Stimulated activated CD4-positive, alpha-beta T cell treated with anti-CD3 and anti-CD28 coated beads, Interleukin-15, amount 100 ng/mL, for 24 hours (primary cell): ENCODE data around the gene ATL1.
"Not testable (repeated sequence)": the region's sequence is repeated elsewhere in the genome, so short reads cannot be mapped to it uniquely, and the experiment has no call there.

Experiments used
- DNase-seq: peaks from one replicate; pipeline ENCODE4 v3.0.0-alpha.2; 2020

Gene ATL1

GRCh38 chr14:50664579-50664978, 104.6 kb downstream of the ATL1 start:
- DNase-seq = not testable (repeated sequence)

GRCh38 chr14:50665300-50665699, 105.4 kb downstream of the ATL1 start:
- not testable (repeated sequence) for DNase-seq

DNA sequence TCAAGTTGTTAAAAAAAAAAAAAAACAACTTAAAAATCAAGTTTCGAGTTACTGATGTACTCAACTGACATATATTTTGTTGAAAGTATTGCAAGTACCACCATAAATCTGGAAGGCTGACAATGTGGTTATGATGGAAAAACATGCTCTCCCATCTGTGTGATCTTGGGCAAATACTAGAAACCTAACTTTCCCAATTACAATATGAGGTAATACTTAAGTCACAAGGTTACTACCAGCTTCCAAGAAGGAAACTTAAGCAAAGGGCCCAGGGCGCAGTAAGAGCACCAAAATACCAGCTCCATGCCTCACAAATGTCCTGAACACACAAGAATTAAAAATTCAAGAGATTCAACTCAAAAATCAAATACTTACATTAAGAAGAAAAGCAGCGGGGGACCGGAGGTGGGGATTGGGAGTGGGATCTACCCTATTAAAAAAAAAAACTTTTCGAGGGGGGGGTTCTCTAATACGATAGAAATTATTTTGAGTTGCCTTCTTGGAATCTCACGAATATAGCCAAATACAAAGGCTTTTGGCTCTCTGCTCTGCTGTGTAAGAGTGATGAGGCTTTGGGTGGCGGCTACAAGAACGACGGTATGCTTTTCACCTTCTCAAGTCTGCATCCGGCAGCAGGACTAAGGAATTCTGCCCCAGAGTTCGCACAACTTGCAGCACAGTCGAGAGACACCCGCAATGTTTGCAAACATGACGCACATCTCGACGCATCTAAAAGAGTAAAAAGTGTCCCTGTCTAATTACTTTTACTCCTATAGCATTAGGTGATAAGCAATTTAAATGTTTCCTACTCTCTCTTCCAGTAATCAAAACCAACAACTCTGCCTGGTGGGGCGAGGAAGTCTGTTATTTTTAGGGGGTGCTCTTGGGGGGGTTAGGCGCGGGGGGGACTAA, 107.1 kb downstream of the ATL1 start:
- peak; percentile 31 for DNase-seq

- DNase-seq = no peak
Measured at GRCh38 chr14:50667684-50667995, 107.7 kb downstream of the ATL1 start.

DNA sequence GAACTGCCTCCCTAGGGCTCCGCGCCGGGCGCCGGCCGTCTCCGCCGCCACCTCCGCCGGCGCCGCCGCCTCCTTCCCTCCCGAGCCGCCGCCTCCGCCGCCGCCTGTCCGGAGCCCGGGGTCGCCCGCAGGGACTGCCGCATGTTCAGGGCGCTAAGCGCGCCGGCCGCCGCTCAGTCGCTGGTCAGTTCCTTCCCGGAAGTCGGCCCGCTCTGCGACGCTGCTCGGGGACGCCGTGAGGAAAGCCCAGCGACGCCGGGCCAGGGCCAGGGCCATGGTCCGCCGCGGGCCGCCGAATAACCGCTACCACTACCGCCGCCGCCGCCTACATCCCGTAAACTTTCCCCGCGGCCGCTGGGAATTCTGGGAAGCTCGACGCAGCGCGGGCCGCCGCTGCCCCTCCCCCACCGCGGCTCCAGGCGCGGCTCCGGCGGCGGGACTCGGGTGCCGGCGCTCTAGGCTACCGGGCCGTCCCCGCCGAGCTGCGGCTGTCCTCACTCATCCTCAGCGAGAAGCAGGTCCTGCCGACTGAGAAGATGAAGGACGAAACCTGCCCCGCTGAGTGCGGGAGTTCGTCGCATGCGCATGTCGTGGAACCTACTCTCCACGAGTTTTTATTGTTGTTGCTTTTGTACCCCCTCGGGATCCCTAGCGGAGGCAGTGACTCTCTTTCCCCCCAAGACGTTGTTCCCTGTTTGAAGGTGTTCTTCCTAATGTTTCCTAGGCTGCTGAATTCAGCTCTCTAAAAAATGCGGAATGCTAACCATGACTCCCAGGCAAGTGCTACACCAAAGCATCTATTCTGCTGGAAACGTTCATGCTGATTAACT, 108.3 kb downstream of the ATL1 start, which contains the start of gene SAV1:
Gene SAV1 (minus strand): TSS at position 311 of the 830 bp plus-strand sequence. CDS start 339 bp downstream, outside the sequence.
- DNase-seq = peak; percentile 64

GRCh38 chr14:50668826-50669143, 108.8 kb downstream of the ATL1 start:
- DNase-seq = no peak

DNA sequence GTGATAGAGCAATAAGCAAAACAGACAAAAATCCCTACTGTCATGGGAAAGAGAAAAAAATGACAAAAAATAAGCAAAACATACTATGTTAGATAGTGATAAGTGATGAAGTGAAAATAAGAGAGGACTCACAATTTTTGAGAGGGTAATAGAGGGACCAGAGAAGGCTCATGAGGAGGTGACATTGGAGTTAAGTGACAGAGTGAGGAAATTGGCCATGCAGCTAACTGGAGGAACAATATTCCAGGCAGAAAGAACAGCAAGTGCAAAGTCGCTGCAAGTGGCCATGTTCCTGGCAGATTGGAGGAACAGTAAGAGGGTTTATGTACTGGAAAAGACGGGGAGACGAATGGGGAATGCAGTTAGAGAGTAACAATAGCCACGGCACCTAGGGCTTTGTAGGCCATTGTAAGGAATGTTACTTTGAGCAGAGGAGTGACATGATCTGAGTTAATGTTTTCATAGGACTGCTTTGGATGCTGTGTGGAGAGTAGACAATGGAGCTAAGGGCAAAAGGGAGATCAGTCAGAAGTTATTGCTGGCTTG, 109.6 kb downstream of the ATL1 start:
- DNase-seq = no peak

- DNase-seq = no peak
Measured at GRCh38 chr14:50670196-50670865, 110.4 kb downstream of the ATL1 start.

- no peak for DNase-seq
Measured at GRCh38 chr14:50670866-50671256, 110.9 kb downstream of the ATL1 start.

DNA sequence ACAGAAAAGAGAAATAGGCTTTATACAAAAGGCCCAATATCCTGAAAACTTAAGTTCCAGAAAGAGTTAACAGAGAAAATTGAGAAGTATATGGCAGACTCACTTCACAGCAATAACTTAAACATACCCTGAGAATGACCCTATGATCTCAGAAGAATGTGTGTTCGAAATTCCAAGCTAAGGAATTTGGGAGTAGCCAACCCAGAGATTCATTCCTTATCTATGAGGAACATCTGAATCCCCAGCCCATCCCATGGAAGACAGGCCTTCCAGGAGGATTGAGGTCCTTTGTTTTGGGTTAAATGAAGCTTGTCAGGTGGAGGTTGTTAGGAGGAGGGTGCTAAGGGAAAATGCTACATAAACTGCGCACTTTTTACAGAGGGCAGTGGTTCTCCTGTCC, 115.7 kb downstream of the ATL1 start:
- no peak for DNase-seq

GRCh38 chr14:50676814-50677516, 117.0 kb downstream of the ATL1 start:
- no peak for DNase-seq

GRCh38 chr14:50677527-50678063, 117.7 kb downstream of the ATL1 start:
- no peak for DNase-seq

DNA sequence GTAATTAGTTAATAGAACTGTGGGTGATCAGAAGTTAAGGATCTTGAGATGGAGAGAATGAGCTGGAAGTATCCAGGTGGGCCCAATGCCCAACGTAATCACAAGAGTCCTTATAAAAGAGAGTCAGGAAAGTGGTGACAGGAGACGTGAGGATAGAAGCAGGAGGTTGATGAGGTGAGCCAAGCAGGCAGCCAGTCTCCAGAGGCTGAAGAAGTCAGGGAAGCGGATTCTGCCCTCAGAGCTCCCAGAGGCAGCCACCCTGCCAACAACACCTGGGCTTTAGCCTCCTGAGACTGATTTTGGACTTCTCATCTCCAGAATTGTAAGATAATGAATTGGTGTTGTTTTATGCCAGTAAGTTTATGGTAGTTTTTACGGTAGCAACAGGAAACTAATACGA, 118.2 kb downstream of the ATL1 start:
- no peak for DNase-seq

DNA sequence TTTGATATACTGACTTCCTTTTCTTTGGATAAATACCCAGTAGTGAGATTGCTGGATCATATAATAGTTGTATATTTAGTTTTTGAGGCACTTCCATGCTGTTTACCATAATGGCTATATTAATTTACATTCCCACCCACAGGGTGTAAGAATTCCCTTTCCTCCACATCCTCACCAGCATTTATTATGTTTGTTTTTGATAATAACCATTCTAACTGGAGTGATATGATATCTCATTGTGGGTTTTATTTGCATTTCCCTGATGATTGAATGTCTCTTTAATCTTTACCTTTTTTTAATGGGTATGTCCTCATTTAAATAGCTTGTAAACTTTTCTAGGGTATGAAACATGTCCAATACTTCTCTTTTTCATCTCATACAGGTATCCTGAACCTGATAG, 119.7 kb downstream of the ATL1 start:
- DNase-seq = no peak
